ENCODE data around the gene TFCP2L1. TPM values are rescaled to one million over a fixed set of nuclear protein-coding genes. Genes with fewer than 3 reads are reported as not detected.

Gene TFCP2L1
- total RNA-seq, 4 donors from 2014 or later = 0.31 to 5.7 (median 0.41) TPM

- Histone ChIP-seq H3K4me1 (no peaks in the 10 kb centered on the region), H3K27me3 (no peaks in the 10 kb centered on the region), H3K4me3 (no peak overlapping the region), H3K27ac (no peak overlapping the region), H3K36me3 (no peaks in the 10 kb centered on the region), H3K9me3 (no peaks in the 10 kb centered on the region)
- 61 to 90% methylated on average over 2 of the region's 4 CpGs for WGBS, 2 donors (ENCODE audit: low coverage in 1 of 2)
- no peak for TF ChIP-seq EP300 (IDR thresholded peaks at IDR 0.05)
- no peak for TF ChIP-seq POLR2AphosphoS5 (IDR thresholded peaks at IDR 0.05)
- TF ChIP-seq POLR2A (IDR thresholded peaks at IDR 0.05) = no peak
- TF ChIP-seq CTCF (IDR thresholded peaks at IDR 0.05) = no peak
- no peak for ATAC-seq
Observed at GRCh38 chr2:121245913-121246312, 39.1 kb downstream of the TFCP2L1 start.

DNA sequence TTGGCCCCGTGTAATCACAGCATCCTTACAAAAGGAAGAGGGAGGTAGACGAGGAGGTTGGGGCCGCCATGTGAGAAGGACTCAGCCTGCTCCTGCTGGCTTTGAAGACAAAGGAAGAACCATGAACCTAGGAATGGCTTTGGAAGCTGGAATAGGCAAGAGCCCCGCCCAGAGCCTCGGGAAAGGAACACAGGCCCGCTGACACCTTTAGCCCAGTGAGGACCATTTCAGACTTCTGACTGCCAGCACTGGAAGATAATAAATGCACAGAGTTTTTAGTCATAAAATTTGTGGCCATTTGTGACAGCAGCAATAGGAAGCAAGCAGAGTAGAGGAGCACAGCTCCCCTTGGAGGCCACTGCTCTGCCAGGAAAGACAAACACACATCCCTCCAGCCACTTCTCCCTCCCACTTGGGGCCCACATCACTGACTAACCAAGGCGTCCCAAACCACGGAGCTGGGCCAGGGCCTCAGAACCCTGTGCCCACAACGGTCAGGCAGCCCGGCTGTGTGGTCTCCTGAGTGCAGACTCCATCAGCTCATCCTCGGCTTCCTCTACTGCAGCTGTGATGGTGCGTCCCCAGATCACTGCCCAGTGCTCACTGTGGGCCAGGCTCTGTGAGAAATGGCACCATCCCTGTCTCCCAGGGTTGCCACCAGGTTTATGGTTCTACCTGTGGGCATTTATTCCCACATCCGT is 39.7 kb downstream of the TFCP2L1 start:
- WGBS, 2 donors (ENCODE audit: low coverage in 1 of 2) = 82 to 92% methylated on average over 3 to 11 of the region's 13 CpGs
- Histone ChIP-seq H3K36me3 (no peaks in the 10 kb centered on the region), H3K4me3 (no peak overlapping the region), H3K9me3 (no peaks in the 10 kb centered on the region), H3K27me3 (no peaks in the 10 kb centered on the region), H3K4me1 (no peaks in the 10 kb centered on the region), H3K27ac (no peak overlapping the region)
- TF ChIP-seq POLR2AphosphoS5 (IDR thresholded peaks at IDR 0.05) (no peak), EP300 (IDR thresholded peaks at IDR 0.05) (no peak), CTCF (IDR thresholded peaks at IDR 0.05) (no peak), POLR2A (IDR thresholded peaks at IDR 0.05) (no peak)
- no peak for ATAC-seq

GRCh38 chr2:121244616-121245015 is 40.4 kb downstream of the TFCP2L1 start:
- Histone ChIP-seq H3K4me3 (no peak overlapping the region), H3K4me1 (no peaks in the 10 kb centered on the region), H3K9me3 (no peaks in the 10 kb centered on the region), H3K27ac (no peak overlapping the region), H3K27me3 (no peaks in the 10 kb centered on the region), H3K36me3 (no peaks in the 10 kb centered on the region)
- no peak for TF ChIP-seq EP300 (IDR thresholded peaks at IDR 0.05)
- 91 to 100% methylated on average over 1 to 4 of the region's 11 CpGs for WGBS, 2 donors (ENCODE audit: low coverage in 1 of 2)
- ATAC-seq = no peak

GRCh38 chr2:121243821-121244460 is 41.1 kb downstream of the TFCP2L1 start:
- no peak overlapping the region for H3K27ac ChIP-seq
- no peaks in the 10 kb centered on the region for H3K4me1 ChIP-seq
- no peaks in the 10 kb centered on the region for H3K27me3 ChIP-seq
- no peak overlapping the region for H3K4me3 ChIP-seq
- ATAC-seq = no peak
- no peaks in the 10 kb centered on the region for H3K9me3 ChIP-seq
- 79 to 81% methylated on average over 3 to 12 of the region's 16 CpGs for WGBS, 2 donors (ENCODE audit: low coverage in 1 of 2)
- no peaks in the 10 kb centered on the region for H3K36me3 ChIP-seq
- TF ChIP-seq POLR2AphosphoS5 (IDR thresholded peaks at IDR 0.05) = no peak
- no peak for TF ChIP-seq CTCF (IDR thresholded peaks at IDR 0.05)
- no peak for TF ChIP-seq EP300 (IDR thresholded peaks at IDR 0.05)
- no peak for TF ChIP-seq POLR2A (IDR thresholded peaks at IDR 0.05)

- H3K36me3 ChIP-seq = no peaks in the 10 kb centered on the region
- no peaks in the 10 kb centered on the region for H3K9me3 ChIP-seq
- no peaks in the 10 kb centered on the region for H3K27me3 ChIP-seq
- no peak overlapping the region for H3K27ac ChIP-seq
- no peak overlapping the region for H3K4me3 ChIP-seq
- no peaks in the 10 kb centered on the region for H3K4me1 ChIP-seq
- TF ChIP-seq POLR2A (IDR thresholded peaks at IDR 0.05) (no peak), POLR2AphosphoS5 (IDR thresholded peaks at IDR 0.05) (no peak), CTCF (IDR thresholded peaks at IDR 0.05) (no peak), EP300 (IDR thresholded peaks at IDR 0.05) (no peak)
- ATAC-seq = no peak
- 70 to 100% methylated on average over 2 to 6 of the region's 9 CpGs for WGBS, 2 donors (ENCODE audit: low coverage in 1 of 2)
Observed at GRCh38 chr2:121242976-121243375, 42.0 kb downstream of the TFCP2L1 start.
